ENCODE data around the gene RNU7-1. TPM values are rescaled to one million over a fixed set of nuclear protein-coding genes. Genes with fewer than 3 reads are reported as not detected.

Gene RNU7-1
- total and polyA plus RNA-seq, 2 donors (not counting 1 experiment from before 2014, with no cell fraction given), result not detected

DNA sequence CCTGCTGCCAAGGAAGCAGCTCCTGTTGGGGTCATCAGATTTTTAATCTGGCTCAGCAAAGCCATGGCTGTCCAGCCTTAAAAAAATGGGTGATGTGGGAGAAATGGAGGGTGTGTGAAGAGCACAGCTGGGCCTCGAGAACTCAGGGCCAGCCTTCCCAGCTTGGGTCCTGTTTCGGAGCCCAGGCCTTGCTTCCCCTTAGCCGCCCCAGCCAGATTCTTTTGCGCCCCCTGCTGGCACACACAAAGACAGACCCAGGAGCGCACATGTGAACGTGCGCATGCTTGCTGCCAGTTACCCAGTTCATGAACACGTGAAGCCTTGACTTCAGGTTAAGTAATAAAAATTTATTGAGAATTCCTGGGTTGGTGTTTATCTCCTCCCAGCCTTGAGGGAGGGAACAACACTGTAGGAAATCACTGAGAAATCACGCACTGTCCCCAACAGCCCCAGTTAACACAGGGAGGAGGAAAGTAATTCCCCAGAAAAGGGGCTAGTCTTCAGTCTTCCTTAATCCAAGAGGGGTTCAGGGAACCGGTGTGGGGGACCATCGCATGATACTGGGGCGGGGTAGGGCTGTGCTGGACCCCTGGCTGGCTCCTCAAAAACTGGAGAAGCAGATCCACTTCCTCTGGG is 21.5 kb downstream of the RNU7-1 start:
- Histone ChIP-seq H3K27me3 (ENCODE audit: control insufficient read depth, insufficient read depth, low read length) (no peaks in the 10 kb centered on the region), H3K4me1 (ENCODE audit: control insufficient read depth, extremely low read depth, insufficient read depth, low read length) (peaks cover 9% of the 10 kb centered on the region), H3K9ac (ENCODE audit: insufficient read depth, low read length) (no peak overlapping the region), H3K4me2 (ENCODE audit: extremely low read depth, insufficient read depth, low read length) (no peak overlapping the region), H3K9me3 (ENCODE audit: control insufficient read depth, insufficient read depth, low read depth, low read length) (no peaks in the 10 kb centered on the region), H3K4me3 (replicated peaks in 1 of 4; ENCODE audit: control extremely low read depth in 1 of 4, insufficient read depth in 1 of 4, low read depth in 3 of 4, low read length in 4 of 4) (no peak overlapping the region), H3K27ac (ENCODE audit: insufficient read depth, low read length) (no peak overlapping the region), H3K79me2 (ENCODE audit: control insufficient read depth, insufficient read depth, low read length) (peaks cover 24% of the 10 kb centered on the region), H4K20me1 (ENCODE audit: control insufficient read depth, extremely low read depth, insufficient read depth, low read length) (no peaks in the 10 kb centered on the region), H3K36me3 (ENCODE audit: control insufficient read depth, insufficient read depth, low read length) (peaks cover 24% of the 10 kb centered on the region), H2AFZ (ENCODE audit: low read length) (no peak overlapping the region)
- DNase-seq (ENCODE audit: low read depth in 2 of 2), result peak; percentile 73 to 90
- TF ChIP-seq EZH2 (IDR thresholded peaks at IDR 0.05; ENCODE audit: low read length, missing control alignments), result no peak
- TF ChIP-seq, protein P1, sequence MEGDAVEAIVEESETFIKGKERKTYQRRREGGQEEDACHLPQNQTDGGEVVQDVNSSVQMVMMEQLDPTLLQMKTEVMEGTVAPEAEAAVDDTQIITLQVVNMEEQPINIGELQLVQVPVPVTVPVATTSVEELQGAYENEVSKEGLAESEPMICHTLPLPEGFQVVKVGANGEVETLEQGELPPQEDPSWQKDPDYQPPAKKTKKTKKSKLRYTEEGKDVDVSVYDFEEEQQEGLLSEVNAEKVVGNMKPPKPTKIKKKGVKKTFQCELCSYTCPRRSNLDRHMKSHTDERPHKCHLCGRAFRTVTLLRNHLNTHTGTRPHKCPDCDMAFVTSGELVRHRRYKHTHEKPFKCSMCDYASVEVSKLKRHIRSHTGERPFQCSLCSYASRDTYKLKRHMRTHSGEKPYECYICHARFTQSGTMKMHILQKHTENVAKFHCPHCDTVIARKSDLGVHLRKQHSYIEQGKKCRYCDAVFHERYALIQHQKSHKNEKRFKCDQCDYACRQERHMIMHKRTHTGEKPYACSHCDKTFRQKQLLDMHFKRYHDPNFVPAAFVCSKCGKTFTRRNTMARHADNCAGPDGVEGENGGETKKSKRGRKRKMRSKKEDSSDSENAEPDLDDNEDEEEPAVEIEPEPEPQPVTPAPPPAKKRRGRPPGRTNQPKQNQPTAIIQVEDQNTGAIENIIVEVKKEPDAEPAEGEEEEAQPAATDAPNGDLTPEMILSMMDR (conservative IDR thresholded peaks at IDR 0.05 in 1 of 2, IDR thresholded peaks at IDR 0.05 in 1 of 2; ENCODE audit: low read depth in 1 of 2, low read length in 2 of 2), result peak; percentile 78 to 89

DNA sequence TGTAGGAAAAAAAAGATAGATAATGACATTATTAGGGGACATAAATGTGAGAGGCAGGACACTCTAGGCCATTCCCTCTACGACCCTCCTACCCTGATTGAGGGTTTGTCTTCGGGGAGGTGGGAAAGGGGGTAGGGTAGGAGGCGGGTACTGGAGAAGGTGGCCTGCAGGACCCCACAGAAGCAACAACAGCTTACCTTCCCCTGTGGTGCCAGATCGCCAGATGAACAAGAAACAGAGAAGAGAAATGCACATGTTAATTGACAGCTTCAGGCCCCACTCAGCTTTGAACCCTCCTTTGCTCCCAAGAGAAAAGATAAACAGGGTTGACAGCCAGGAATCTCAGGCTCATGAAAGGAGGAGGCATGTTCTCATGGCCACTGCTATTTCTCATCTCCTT is 22.1 kb downstream of the RNU7-1 start:
- Histone ChIP-seq H3K9ac (ENCODE audit: insufficient read depth, low read length) (no peak overlapping the region), H3K36me3 (ENCODE audit: control insufficient read depth, insufficient read depth, low read length) (peaks cover 24% of the 10 kb centered on the region), H3K79me2 (ENCODE audit: control insufficient read depth, insufficient read depth, low read length) (peaks cover 26% of the 10 kb centered on the region), H4K20me1 (ENCODE audit: control insufficient read depth, extremely low read depth, insufficient read depth, low read length) (no peaks in the 10 kb centered on the region), H3K27me3 (ENCODE audit: control insufficient read depth, insufficient read depth, low read length) (no peaks in the 10 kb centered on the region), H2AFZ (ENCODE audit: low read length) (no peak overlapping the region), H3K9me3 (ENCODE audit: control insufficient read depth, insufficient read depth, low read depth, low read length) (no peaks in the 10 kb centered on the region), H3K27ac (ENCODE audit: insufficient read depth, low read length) (no peak overlapping the region), H3K4me1 (ENCODE audit: control insufficient read depth, extremely low read depth, insufficient read depth, low read length) (peaks cover 9% of the 10 kb centered on the region), H3K4me3 (replicated peaks in 1 of 4; ENCODE audit: control extremely low read depth in 1 of 4, insufficient read depth in 1 of 4, low read depth in 3 of 4, low read length in 4 of 4) (no peak overlapping the region), H3K4me2 (ENCODE audit: extremely low read depth, insufficient read depth, low read length) (no peak overlapping the region)
- no peak for DNase-seq (ENCODE audit: low read depth in 2 of 2)
- no peak for TF ChIP-seq EZH2 (IDR thresholded peaks at IDR 0.05; ENCODE audit: low read length, missing control alignments)
- TF ChIP-seq, protein P1 (conservative IDR thresholded peaks at IDR 0.05 in 1 of 2, IDR thresholded peaks at IDR 0.05 in 1 of 2; ENCODE audit: low read depth in 1 of 2, low read length in 2 of 2), result no peak

DNA sequence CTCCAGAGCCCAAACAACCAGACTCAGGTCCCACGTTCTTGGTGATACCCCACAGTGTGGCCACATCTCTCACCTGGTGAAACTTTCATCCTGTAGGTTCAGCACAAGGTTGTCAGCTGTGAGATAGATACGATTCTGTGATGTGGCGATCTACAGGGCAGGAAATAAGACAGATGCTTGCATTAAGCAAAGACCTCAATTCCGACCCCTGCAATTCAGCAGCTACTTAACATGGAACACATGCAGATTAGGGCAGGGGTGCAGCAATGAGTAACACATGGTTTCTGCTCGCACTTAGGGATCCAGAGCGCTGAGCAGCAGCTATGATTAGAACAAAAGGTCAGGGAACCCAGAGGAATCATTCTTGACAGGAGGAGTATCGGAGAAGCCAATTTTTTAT is 22.7 kb downstream of the RNU7-1 start:
- no peak overlapping the region for H3K4me3 ChIP-seq (replicated peaks in 1 of 4; ENCODE audit: control extremely low read depth in 1 of 4, insufficient read depth in 1 of 4, low read depth in 3 of 4, low read length in 4 of 4)
- no peaks in the 10 kb centered on the region for H4K20me1 ChIP-seq (ENCODE audit: control insufficient read depth, extremely low read depth, insufficient read depth, low read length)
- TF ChIP-seq EZH2 (IDR thresholded peaks at IDR 0.05; ENCODE audit: low read length, missing control alignments), result no peak
- TF ChIP-seq, protein P1 (conservative IDR thresholded peaks at IDR 0.05 in 1 of 2, IDR thresholded peaks at IDR 0.05 in 1 of 2; ENCODE audit: low read depth in 1 of 2, low read length in 2 of 2), result no peak
- H2AFZ ChIP-seq (ENCODE audit: low read length), result no peak overlapping the region
- H3K4me2 ChIP-seq (ENCODE audit: extremely low read depth, insufficient read depth, low read length), result no peak overlapping the region
- DNase-seq (ENCODE audit: low read depth in 2 of 2), result no peak
- H3K4me1 ChIP-seq (ENCODE audit: control insufficient read depth, extremely low read depth, insufficient read depth, low read length), result peaks cover 9% of the 10 kb centered on the region
- H3K27ac ChIP-seq (ENCODE audit: insufficient read depth, low read length), result no peak overlapping the region
- peaks cover 31% of the 10 kb centered on the region for H3K79me2 ChIP-seq (ENCODE audit: control insufficient read depth, insufficient read depth, low read length)
- peaks cover 24% of the 10 kb centered on the region for H3K36me3 ChIP-seq (ENCODE audit: control insufficient read depth, insufficient read depth, low read length)
- H3K27me3 ChIP-seq (ENCODE audit: control insufficient read depth, insufficient read depth, low read length), result no peaks in the 10 kb centered on the region
- H3K9me3 ChIP-seq (ENCODE audit: control insufficient read depth, insufficient read depth, low read depth, low read length), result no peaks in the 10 kb centered on the region
- H3K9ac ChIP-seq (ENCODE audit: insufficient read depth, low read length), result no peak overlapping the region
